Loucy (cell line): ENCODE measurements around the gene CDK9.

Experiments used
- CTCF ChIP-seq: fragments of 200-600 bp; sonication (generic); conservative IDR thresholded peaks from 2 replicates; pipeline ENCODE4 v1.5.1; 2014; ENCODE audit warnings: mild to moderate bottlenecking, antibody characterized with exemption, low read length
- EZH2phosphoT487 ChIP-seq: fragments of 200-600 bp; IDR thresholded peaks from 2 replicates; pipeline ENCODE4 v1.6.1; 2018; ENCODE audit warnings: antibody characterized with exemption, mild to moderate bottlenecking, moderate library complexity, borderline replicate concordance

- peak; percentile 69 for TF ChIP-seq CTCF
- no peak for TF ChIP-seq EZH2phosphoT487
Measured at GRCh38 chr9:127763918-127764384, 21.9 kb upstream of the CDK9 start.
